ENCODE results near the gene SUCLG2. TPM values are rescaled to one million over a fixed set of nuclear protein-coding genes. Genes with fewer than 3 reads are reported as not detected.

The SUCLG2 gene
- total and polyA plus RNA-seq, 2 donors (not counting 1 experiment from before 2014, with no cell fraction given), result 56.8 to 87.4 TPM

DNA sequence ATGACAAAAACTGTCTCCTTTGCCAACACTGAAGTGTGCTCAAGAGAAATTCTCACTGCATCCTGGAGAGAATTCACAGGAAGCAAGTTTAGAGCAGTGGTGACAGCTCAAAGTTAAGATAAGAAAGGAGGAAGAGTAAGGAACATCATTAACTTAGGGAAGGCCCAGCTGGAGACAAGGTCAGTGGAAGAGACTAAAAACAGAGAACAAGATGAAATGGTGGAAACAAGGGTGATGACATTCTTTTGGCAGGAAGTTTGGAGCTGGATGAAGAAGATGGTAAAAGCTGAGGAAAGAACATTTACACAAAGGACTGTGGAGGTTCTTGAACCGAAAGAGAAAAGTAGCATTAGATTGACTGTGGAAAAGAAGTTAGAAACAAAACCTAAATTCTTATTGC lies 6.7 kb upstream of the SUCLG2 start:
- no peak overlapping the region for H3K4me2 ChIP-seq (ENCODE audit: extremely low read depth, insufficient read depth, low read length)
- no peaks in the 10 kb centered on the region for H3K79me2 ChIP-seq (ENCODE audit: control insufficient read depth, insufficient read depth, low read length)
- no peak for TF ChIP-seq EZH2 (IDR thresholded peaks at IDR 0.05; ENCODE audit: low read length, missing control alignments)
- TF ChIP-seq, protein P1, sequence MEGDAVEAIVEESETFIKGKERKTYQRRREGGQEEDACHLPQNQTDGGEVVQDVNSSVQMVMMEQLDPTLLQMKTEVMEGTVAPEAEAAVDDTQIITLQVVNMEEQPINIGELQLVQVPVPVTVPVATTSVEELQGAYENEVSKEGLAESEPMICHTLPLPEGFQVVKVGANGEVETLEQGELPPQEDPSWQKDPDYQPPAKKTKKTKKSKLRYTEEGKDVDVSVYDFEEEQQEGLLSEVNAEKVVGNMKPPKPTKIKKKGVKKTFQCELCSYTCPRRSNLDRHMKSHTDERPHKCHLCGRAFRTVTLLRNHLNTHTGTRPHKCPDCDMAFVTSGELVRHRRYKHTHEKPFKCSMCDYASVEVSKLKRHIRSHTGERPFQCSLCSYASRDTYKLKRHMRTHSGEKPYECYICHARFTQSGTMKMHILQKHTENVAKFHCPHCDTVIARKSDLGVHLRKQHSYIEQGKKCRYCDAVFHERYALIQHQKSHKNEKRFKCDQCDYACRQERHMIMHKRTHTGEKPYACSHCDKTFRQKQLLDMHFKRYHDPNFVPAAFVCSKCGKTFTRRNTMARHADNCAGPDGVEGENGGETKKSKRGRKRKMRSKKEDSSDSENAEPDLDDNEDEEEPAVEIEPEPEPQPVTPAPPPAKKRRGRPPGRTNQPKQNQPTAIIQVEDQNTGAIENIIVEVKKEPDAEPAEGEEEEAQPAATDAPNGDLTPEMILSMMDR (conservative IDR thresholded peaks at IDR 0.05 in 1 of 2, IDR thresholded peaks at IDR 0.05 in 1 of 2; ENCODE audit: low read depth in 1 of 2, low read length in 2 of 2), result no peak
- H3K36me3 ChIP-seq (ENCODE audit: control insufficient read depth, insufficient read depth, low read length), result no peaks in the 10 kb centered on the region
- no peak overlapping the region for H3K9ac ChIP-seq (ENCODE audit: insufficient read depth, low read length)
- no peaks in the 10 kb centered on the region for H3K9me3 ChIP-seq (ENCODE audit: control insufficient read depth, insufficient read depth, low read depth, low read length)
- H2AFZ ChIP-seq (ENCODE audit: low read length), result no peak overlapping the region
- no peak for DNase-seq (ENCODE audit: low read depth in 2 of 2)
- no peak overlapping the region for H3K27ac ChIP-seq (ENCODE audit: insufficient read depth, low read length)
- no peaks in the 10 kb centered on the region for H4K20me1 ChIP-seq (ENCODE audit: control insufficient read depth, extremely low read depth, insufficient read depth, low read length)
- no peaks in the 10 kb centered on the region for H3K27me3 ChIP-seq (ENCODE audit: control insufficient read depth, insufficient read depth, low read length)
- no peaks in the 10 kb centered on the region for H3K4me1 ChIP-seq (ENCODE audit: control insufficient read depth, extremely low read depth, insufficient read depth, low read length)
- H3K4me3 ChIP-seq (replicated peaks in 1 of 4; ENCODE audit: control extremely low read depth in 1 of 4, insufficient read depth in 1 of 4, low read depth in 3 of 4, low read length in 4 of 4), result no peak overlapping the region

DNA sequence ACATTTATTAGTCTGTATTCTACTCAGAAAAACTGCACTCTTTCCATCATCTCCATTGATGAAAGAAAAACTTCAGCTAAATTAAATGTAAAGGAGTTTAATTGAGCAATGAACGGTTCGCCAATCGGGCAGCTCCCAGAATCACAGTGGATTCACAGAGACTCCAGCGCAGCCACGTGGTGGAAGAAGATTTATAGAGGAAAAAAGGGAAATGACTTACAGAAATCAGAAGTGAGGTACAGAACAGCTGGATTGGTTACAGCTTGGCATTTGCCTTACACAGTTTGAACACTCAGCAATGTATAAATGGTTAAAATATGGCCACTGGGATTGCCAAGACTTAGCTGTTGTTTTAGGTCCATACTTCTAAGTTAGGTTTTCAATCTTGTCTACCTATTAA lies 2.8 kb upstream of the SUCLG2 start:
- no peak overlapping the region for H3K27ac ChIP-seq (ENCODE audit: insufficient read depth, low read length)
- H3K36me3 ChIP-seq (ENCODE audit: control insufficient read depth, insufficient read depth, low read length), result no peaks in the 10 kb centered on the region
- DNase-seq (ENCODE audit: low read depth in 2 of 2), result no peak
- H3K27me3 ChIP-seq (ENCODE audit: control insufficient read depth, insufficient read depth, low read length), result no peaks in the 10 kb centered on the region
- TF ChIP-seq EZH2 (IDR thresholded peaks at IDR 0.05; ENCODE audit: low read length, missing control alignments), result no peak
- TF ChIP-seq, protein P1 (conservative IDR thresholded peaks at IDR 0.05 in 1 of 2, IDR thresholded peaks at IDR 0.05 in 1 of 2; ENCODE audit: low read depth in 1 of 2, low read length in 2 of 2), result no peak
- H3K4me1 ChIP-seq (ENCODE audit: control insufficient read depth, extremely low read depth, insufficient read depth, low read length), result no peaks in the 10 kb centered on the region
- no peak overlapping the region for H2AFZ ChIP-seq (ENCODE audit: low read length)
- no peak overlapping the region for H3K4me2 ChIP-seq (ENCODE audit: extremely low read depth, insufficient read depth, low read length)
- no peak overlapping the region for H3K9ac ChIP-seq (ENCODE audit: insufficient read depth, low read length)
- peaks cover 15% of the 10 kb centered on the region for H3K79me2 ChIP-seq (ENCODE audit: control insufficient read depth, insufficient read depth, low read length)
- H4K20me1 ChIP-seq (ENCODE audit: control insufficient read depth, extremely low read depth, insufficient read depth, low read length), result no peaks in the 10 kb centered on the region
- H3K4me3 ChIP-seq (replicated peaks in 1 of 4; ENCODE audit: control extremely low read depth in 1 of 4, insufficient read depth in 1 of 4, low read depth in 3 of 4, low read length in 4 of 4), result no peak overlapping the region
- no peaks in the 10 kb centered on the region for H3K9me3 ChIP-seq (ENCODE audit: control insufficient read depth, insufficient read depth, low read depth, low read length)

DNA sequence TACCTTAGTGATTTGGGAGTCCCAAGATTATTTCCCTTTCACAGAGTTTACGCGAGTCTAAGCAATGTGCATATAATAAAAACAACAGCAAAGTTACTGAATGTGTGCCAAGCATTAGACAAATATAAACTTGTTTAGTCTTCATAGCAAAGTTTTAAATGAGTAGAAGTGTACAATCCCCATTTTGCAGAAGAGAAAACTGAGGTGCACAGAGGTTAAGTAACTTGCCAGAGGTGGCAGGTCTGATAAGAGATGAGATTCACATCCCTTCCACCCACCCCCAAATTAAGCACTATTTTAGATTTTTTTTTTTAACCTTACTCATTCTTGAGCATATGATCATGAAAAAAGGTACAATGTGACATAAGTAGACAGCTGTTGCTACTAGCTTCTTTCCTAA lies 2.2 kb upstream of the SUCLG2 start:
- Histone ChIP-seq H3K4me2 (ENCODE audit: extremely low read depth, insufficient read depth, low read length) (no peak overlapping the region), H3K36me3 (ENCODE audit: control insufficient read depth, insufficient read depth, low read length) (no peaks in the 10 kb centered on the region), H3K27me3 (ENCODE audit: control insufficient read depth, insufficient read depth, low read length) (no peaks in the 10 kb centered on the region), H3K27ac (ENCODE audit: insufficient read depth, low read length) (no peak overlapping the region), H3K4me3 (replicated peaks in 1 of 4; ENCODE audit: control extremely low read depth in 1 of 4, insufficient read depth in 1 of 4, low read depth in 3 of 4, low read length in 4 of 4) (no peak overlapping the region), H3K4me1 (ENCODE audit: control insufficient read depth, extremely low read depth, insufficient read depth, low read length) (no peaks in the 10 kb centered on the region), H3K9ac (ENCODE audit: insufficient read depth, low read length) (no peak overlapping the region), H4K20me1 (ENCODE audit: control insufficient read depth, extremely low read depth, insufficient read depth, low read length) (no peaks in the 10 kb centered on the region), H3K79me2 (ENCODE audit: control insufficient read depth, insufficient read depth, low read length) (peaks cover 16% of the 10 kb centered on the region), H3K9me3 (ENCODE audit: control insufficient read depth, insufficient read depth, low read depth, low read length) (no peaks in the 10 kb centered on the region), H2AFZ (ENCODE audit: low read length) (no peak overlapping the region)
- TF ChIP-seq, protein P1 (conservative IDR thresholded peaks at IDR 0.05 in 1 of 2, IDR thresholded peaks at IDR 0.05 in 1 of 2; ENCODE audit: low read depth in 1 of 2, low read length in 2 of 2), result no peak
- TF ChIP-seq EZH2 (IDR thresholded peaks at IDR 0.05; ENCODE audit: low read length, missing control alignments), result no peak
- DNase-seq (ENCODE audit: low read depth in 2 of 2), result no peak
